Measurements from ENCODE around the gene SULF2.

The SULF2 gene

DNA sequence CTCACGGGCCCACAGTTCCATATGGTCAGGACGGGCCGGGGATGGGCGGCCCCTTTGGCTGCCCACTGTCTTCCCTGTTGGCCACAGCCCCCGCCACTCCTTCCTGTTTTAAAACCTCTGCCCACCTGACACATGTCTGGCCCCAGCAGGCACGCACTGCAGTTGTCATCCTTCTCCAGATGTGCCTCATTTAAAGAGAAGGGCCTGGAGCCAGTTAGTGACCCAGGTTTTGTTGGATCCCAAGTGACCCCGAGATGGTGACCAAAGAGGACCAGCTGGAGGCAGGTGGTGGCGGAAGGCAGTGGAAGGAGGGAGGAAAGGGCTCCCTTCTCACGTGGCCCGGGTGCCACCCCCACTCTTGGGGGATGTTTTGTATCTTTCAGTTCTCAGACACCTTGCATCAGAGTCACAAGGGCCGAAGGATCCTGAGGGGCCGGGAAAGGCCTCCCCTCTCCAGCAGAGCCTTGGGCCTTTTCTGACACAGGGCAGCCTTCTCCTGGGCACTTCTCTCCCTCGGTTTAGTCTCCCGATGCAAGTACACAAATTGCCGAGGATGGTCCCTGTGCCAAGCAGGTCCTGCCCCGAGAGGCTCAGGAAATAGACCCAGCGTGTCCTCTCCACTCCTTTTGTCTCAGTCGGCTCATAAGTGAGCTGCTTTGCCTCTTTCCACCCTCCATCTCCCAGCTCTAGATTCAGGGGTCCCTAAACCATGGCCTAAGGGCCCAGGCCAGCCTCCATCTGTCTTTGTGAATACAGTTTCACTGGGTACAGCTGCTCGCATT, 117.6 kb downstream of the SULF2 start:
- DNase-seq, result no peak

GRCh38 chr20:47667086-47667485, 118.2 kb downstream of the SULF2 start:
- no peak for DNase-seq

DNA sequence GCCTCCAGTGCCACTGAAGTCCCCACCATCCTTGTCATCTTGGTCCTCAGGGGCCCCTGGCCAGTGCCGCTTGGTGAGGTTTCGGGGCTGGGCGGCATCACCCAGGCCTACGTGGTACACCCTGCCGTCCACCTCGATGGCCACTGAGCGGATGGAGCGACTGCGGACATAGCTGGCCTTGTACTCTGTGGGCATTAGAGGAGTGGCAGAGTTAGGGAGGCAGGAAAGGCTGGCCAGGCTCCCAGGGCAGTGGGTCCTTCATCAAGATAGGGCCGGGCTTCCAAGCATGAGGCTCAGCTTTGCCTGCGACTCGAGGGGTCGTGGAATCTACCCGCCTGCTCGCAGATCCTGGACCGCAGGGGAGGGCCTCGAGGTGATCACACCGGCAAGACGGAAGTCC, 119.0 kb downstream of the SULF2 start:
- no peak for DNase-seq

DNA sequence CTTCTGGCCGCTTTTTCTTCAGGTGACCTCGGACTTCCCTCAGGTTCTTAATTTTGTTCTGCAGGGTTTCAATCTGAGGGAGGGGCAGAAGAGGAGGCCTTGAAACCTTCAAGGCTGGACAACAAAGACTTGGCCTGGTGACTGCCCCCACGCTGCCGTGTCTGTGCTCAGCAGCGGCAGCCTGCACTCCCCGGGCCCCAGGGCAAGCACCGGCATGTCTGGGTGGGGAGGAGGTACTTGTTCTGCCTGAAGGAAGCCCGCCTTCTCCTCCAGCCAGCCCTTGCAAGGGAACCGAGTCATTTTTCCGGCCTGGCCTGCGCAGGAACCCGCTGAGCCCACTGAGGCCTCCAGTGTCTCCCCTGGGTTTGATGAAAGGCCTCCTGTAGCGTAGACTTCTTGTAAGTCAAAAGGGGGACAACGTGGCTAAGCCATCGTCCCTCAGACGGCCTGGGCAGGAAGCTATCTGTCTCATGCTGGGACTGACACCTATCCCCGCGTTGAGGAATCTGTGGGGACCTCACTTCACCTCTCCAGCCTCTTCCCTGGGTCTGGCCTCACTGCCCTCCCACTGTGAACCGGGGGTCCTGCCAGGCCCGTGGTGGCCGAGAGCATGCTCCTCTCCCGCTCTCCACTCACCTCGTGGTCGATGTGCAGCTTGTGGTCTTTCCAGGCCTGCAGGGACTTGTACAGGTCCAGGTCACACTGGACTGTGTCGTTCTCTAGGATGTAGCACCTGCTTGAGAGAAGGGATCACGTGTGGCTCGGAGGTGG, 119.9 kb downstream of the SULF2 start:
- no peak for DNase-seq

GRCh38 chr20:47664744-47665143, 120.5 kb downstream of the SULF2 start:
- no peak for DNase-seq

DNA sequence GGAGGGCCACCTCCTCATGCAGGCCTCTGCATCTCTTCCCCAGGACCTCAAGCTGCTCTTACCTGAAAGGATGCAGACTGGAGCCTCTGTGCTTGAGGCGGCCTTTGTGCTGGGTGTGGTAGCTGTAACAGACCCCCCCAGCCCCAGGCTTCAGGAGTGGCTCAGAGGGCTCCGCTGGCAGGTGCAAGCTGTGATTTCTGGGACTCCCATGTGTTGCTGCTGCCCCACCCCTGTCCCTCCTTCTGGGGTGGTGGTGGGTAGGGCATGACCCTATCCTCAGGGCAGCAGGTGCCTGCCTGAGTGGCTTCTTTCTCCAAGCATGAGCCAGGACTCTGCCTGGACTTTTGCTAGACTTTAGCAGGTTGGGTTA, 121.2 kb downstream of the SULF2 start:
- peak; percentile 12 for DNase-seq

- peak; percentile 62 for DNase-seq
Observed at GRCh38 chr20:47663354-47664067, 121.8 kb downstream of the SULF2 start.

- no peak for DNase-seq
Observed at GRCh38 chr20:47662483-47663353, 122.6 kb downstream of the SULF2 start.

DNA sequence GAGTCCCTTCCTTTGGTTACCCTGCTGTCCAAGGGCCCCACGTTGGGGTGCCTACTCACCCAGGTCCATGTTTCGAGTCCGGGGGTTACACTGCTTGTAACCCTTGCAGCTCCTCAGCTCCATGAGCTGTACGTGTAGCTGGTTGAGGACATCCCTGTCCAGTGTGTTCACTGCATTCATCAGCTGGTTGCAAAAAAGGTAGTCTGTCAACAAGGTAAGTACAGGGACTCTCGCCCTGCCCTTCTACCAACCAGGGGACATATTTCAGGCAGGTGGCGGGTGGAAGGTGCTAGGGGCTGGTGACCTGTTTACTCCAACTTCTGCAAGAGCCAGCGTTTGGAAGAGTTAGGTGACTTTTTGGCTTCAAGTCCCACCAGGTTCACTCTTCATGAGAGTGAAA, 123.6 kb downstream of the SULF2 start:
- no peak for DNase-seq

GRCh38 chr20:47660983-47661700, 124.1 kb downstream of the SULF2 start:
- DNase-seq, result no peak

GRCh38 chr20:47660602-47660905, 124.7 kb downstream of the SULF2 start:
- no peak for DNase-seq

DNA sequence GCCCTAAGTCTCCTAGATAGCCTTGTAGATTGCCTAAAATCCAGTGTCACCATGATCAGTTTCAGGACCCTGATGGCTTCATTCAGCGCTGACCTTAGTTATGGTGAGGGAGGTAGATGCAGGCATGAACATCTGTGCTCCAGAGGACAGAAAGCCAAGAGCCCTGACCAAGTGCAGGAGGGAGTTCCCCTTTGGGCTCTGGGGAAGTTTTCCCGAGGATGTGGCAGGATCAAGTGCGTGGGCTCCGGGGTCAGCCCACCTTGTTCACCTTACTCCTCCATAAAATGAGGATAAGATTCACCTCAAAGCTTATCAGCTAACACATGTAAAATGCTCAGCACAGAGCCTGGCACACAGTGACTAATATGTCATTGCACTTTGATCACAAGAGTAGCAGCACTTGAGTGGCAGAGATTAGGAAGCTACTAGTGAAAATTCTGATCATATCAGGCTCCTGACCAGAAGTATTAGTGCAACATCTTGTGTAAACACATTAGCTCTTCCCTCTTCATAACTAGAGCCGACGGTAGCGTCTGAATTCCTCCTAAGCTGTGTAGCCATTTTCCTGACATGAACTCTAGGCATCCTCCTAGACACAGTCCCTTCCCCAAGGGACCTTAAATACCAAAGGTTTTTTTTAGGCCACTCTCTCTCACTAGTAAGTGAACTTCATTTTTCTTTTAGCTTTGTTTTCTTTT, 125.2 kb downstream of the SULF2 start:
- DNase-seq, result no peak

- no peak for DNase-seq
Observed at GRCh38 chr20:47656318-47656717, 129.0 kb downstream of the SULF2 start.

DNA sequence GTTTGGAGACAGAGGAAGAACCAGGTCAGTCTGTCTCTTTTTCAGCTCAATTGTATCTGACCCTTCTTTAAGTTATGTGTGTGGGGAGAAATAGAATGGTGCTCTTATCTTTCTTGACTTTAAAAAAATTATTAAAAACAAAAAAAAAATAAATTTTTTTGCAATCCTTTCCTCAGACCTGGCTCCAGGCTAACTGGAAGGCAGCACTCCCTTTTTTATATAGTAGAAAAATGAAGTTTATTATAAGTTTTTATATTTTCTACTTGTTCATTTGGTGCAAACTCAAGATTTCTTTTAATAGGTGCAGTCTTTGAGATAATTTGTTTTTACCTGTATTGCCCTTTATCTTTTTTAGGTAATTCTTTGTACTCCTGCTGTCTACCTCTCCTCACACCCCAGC, 129.6 kb downstream of the SULF2 start:
- DNase-seq, result no peak

GRCh38 chr20:47654370-47654769, 130.9 kb downstream of the SULF2 start:
- no peak for DNase-seq

- DNase-seq, result no peak
Observed at GRCh38 chr20:47653869-47654268, 131.4 kb downstream of the SULF2 start.

- no peak for DNase-seq
Observed at GRCh38 chr20:47652794-47653193, 132.5 kb downstream of the SULF2 start.

DNA sequence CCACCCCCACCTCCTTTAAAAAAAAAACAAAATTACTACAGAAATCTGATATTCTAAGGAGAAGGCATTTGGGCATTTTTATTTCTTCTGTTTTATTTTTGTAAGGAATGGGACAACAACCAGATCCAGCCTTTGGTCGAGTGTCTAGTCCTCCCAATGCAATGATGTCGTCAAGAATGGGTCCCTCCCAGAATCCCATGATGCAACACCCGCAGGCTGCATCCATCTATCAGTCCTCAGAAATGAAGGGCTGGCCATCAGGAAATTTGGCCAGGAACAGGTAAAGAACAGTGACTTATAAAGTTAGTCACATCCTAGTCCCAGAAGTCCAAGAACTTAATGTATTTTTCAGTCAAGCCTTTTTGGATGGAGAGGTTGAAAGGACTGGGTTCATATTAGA, 133.0 kb downstream of the SULF2 start:
- no peak for DNase-seq

DNA sequence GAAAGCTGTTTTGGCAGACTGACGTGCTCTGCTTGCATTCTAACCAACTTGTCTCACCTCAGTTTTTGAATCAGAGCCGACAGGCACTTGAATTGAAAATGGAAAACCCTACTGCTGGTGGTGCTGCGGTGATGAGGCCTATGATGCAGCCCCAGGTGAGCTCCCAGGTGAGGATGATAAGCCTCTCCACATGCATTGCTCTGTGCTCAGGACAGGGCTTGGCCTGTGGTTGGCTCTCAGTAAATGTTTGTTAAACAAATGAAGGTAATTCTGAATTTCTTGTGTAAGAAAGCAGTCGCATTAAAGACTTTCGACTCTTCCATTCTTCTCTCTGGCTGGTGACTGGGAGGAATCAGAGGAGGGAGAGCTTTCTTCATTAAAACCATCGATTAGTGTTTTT, 136.3 kb downstream of the SULF2 start:
- DNase-seq, result no peak

- DNase-seq, result no peak
Observed at GRCh38 chr20:47647994-47648393, 137.3 kb downstream of the SULF2 start.

DNA sequence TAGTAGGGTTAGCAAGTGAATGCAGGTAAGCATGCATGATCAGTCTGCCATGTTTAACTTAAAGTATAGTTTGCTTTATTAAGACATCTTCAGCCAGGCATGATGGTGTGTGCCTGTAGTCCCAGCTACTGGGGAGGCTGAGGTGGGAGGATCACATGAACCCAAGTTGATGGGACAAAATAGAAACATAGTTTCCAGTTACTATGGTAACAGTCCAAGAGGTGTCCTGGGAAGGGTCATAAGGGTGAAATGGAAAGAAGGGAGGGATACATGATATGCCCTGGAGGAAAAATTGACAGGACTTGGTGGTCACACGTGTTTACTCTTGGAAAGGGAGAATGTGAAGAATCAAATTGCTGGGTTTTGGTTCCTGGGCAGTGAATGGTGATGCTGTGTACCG, 139.6 kb downstream of the SULF2 start:
- DNase-seq, result no peak

GRCh38 chr20:47642624-47643023, 142.7 kb downstream of the SULF2 start:
- no peak for DNase-seq
